Activated naive CD8-positive, alpha-beta T cell (primary cell): Measurements from ENCODE around the gene ZDHHC5.
"Not testable (repeated sequence)": the region's sequence is repeated elsewhere in the genome, so short reads cannot be mapped to it uniquely, and the experiment has no call there.

Source experiments
- H3K27ac Mint-ChIP-seq: one replicate; pipeline ENCODE4 v1.8.0; 2021; ENCODE audit warnings: mixed read lengths
- H3K27me3 Mint-ChIP-seq: one replicate; pipeline ENCODE4 v1.8.0; 2021; ENCODE audit warnings: mixed read lengths
- H3K36me3 Mint-ChIP-seq: one replicate; pipeline ENCODE4 v1.8.0; 2021; ENCODE audit warnings: mixed read lengths
- H3K4me1 Mint-ChIP-seq: one replicate; pipeline ENCODE4 v1.8.0; 2021; ENCODE audit warnings: low read depth, mixed read lengths
- H3K4me3 Mint-ChIP-seq: one replicate; pipeline ENCODE4 v1.8.0; 2021; ENCODE audit warnings: mild to moderate bottlenecking, mixed read lengths
- H3K9me3 Mint-ChIP-seq: one replicate; pipeline ENCODE4 v1.8.0; 2021; ENCODE audit warnings: low read depth, mixed read lengths

Gene ZDHHC5

DNA sequence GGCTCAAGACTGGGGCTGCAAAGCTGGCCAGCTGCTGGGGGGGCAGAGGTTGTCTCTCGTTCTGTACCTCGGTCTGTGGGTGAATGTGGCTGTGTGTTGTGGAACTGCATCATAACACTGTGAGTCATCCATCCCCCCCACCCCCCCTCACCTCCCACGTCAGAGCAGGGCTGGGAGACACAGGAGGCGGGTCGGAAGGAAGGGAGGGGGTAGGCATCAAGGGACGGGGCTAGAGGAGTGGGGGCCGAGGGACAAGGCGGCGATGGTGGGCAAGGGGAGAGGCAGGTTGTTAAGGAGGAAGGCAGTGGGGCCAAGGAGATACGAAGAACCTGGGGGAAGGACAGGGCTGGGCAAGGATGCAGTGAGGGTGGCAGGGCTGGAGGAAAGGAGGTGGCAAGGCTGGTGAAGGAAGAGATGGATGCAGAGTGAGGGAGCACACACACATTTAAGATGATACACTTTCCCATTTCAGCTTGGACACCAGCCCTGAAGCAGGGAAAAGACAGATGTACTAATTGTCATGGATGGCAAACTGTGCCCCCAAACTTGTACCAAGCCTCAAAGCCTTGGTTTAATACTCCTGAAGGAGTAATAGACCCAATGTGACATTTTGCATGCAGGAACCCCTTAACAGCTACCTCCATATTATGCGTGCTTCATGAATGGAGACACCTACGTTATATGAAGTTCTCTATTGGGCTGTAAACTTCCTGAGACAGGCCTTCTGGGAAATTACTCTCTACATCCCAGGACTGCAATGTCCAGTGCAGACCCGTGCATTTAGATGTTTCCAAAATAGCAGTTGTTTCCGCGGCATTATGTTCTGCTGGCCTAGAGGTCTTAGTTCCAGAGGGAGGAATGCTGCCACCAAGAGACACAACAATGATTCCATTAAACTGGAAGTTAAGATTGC, 17.8 kb upstream of the ZDHHC5 start, which contains the start of gene YPEL4:
TSS of gene YPEL4 (minus strand) at position 87 of the 913 bp plus-strand sequence. CDS start 2,805 bp downstream, outside the sequence.
- Mint-ChIP-seq H3K36me3 (no peaks in the 10 kb centered on the region), H3K4me3 (peak within 1 kb of the TSS; percentile 90), H3K4me1 (peaks cover 49% of the 10 kb centered on the region), H3K27me3 (peaks cover 20% of the 10 kb centered on the region), H3K9me3 (no peaks in the 10 kb centered on the region), H3K27ac (peak within 1 kb of the TSS; percentile 72)

DNA sequence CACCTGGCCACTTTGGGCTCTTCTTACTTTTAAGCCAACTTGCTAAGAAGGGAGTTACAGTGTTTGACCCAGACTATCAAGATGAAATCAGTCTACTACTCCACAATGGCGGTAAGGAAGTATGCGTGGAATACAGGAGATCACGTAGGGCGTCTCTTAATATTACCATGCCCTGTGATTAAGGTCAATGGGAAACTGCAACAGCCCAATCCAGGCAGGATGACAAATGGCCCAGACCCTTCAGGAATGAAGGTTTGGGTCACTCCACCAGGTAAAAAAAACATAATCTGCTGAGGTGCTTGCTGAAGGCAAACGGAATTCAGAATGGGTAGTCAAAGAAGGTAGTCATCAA, 17.2 kb upstream of the ZDHHC5 start:
- Mint-ChIP-seq H3K9me3 (no peaks in the 10 kb centered on the region), H3K27ac (no peak overlapping the region), H3K36me3 (no peaks in the 10 kb centered on the region), H3K4me3 (peak overlapping the region; percentile 31), H3K4me1 (peaks cover 49% of the 10 kb centered on the region), H3K27me3 (peaks cover 19% of the 10 kb centered on the region)

DNA sequence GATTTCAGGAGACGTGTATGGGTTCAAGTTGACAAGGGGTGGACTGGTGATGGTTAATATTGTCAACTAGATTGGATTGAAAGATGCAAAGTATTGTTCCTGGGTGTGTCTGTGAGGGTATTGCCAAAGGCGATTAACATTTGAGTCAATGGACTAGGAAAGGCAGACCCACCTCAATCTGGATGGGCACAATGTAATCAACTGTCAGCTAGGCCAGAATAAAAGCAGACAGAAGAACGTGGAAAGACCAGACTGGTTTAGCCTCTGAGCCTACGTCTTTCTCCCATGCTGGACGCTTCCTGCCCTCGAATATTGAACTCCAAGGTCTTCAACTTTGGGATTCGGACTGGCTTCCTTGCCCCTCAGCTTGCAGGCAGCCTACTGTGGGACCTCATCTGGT, 16.5 kb upstream of the ZDHHC5 start:
- Mint-ChIP-seq H3K36me3 (no peaks in the 10 kb centered on the region), H3K4me3 (no peak overlapping the region), H3K27me3 (peaks cover 14% of the 10 kb centered on the region), H3K4me1 (peaks cover 49% of the 10 kb centered on the region), H3K9me3 (no peaks in the 10 kb centered on the region), H3K27ac (no peak overlapping the region)

DNA sequence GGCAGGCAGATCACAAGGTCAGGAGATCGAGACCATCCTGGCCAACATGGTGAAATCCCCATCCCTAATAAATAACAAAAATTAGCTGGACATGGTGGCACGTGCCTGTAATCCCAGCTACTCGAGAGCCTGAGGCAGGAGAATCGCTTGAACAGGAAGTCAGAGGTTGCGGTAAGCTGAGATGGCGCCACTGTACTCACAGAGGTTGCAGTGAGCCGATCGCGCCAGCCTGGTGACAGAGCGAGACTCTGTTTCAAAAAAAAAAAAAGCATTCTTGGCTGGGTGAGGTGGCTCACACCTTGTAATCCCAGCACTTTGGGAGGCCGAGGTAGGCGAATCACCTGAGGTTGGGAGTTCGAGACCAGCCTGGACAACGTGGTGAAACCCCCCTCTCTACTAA, 15.7 kb upstream of the ZDHHC5 start:
- H3K9me3 Mint-ChIP-seq, H3K36me3 Mint-ChIP-seq, H3K27ac Mint-ChIP-seq, H3K27me3 Mint-ChIP-seq: not testable (repeated sequence)
- Mint-ChIP-seq H3K4me1 (peaks cover 47% of the 10 kb centered on the region), H3K4me3 (peak overlapping the region; percentile 13)

DNA sequence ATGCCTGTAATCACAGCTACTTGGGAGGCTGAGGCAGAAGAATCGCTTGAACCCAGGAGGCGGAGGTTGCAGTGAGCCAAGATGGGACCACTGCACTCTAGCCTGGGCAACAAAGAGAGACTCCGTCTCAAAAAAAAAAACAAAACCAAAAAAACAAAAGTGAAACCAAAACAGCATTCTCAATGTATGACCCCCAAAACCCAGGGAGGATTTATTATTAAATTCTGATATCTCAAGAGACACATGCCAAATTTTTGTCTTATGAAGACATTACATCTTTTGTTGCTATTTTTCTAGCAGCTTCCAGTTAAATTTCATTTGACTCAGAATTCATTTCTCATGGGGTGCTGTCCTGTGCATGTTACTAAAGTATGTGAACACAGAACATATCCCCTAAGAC, 15.3 kb upstream of the ZDHHC5 start:
- peaks cover 6% of the 10 kb centered on the region for H3K27me3 Mint-ChIP-seq
- peaks cover 47% of the 10 kb centered on the region for H3K4me1 Mint-ChIP-seq
- H3K4me3 Mint-ChIP-seq, result peak overlapping the region; percentile 13
- no peaks in the 10 kb centered on the region for H3K9me3 Mint-ChIP-seq
- no peaks in the 10 kb centered on the region for H3K36me3 Mint-ChIP-seq
- peak overlapping the region; percentile 29 for H3K27ac Mint-ChIP-seq

DNA sequence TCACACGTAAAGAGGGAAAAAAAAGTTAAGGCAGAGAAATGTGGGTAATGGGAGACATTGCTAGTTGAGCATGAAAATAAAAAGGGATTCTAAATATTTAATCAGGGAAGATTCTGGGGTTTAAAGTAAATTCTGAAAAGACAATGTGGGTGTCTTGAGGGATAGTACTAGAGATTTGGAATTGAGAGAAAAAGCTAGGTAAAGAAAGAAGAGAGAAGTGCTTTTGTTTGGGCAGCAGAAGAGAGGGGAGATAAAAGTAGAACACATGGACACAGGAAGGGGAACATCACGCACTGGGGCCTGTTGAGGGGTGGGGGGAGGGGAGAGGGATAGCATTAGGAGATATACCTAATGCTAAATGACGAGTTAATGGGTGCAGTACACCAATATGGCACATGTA, 14.8 kb upstream of the ZDHHC5 start:
- H3K4me1 Mint-ChIP-seq, result peaks cover 45% of the 10 kb centered on the region
- H3K4me3 Mint-ChIP-seq, result no peak overlapping the region
- H3K9me3 Mint-ChIP-seq, result no peaks in the 10 kb centered on the region
- peaks cover 2% of the 10 kb centered on the region for H3K27me3 Mint-ChIP-seq
- H3K36me3 Mint-ChIP-seq, result no peaks in the 10 kb centered on the region
- H3K27ac Mint-ChIP-seq, result peak overlapping the region; percentile 29

DNA sequence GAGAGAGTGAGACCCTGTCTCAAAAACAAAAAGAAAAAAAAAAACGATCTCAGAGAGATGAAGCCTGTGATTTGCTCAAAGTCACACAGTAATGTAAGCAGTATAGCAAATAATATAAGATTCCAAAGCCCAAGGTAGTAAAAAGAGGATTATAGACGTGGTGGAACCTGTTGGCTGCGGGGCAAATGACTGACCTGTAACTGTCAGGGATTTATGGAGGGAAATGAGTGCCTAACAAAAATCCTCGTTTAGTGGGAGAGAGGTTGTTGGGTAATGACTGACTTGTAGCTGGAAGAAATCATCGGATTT, 11.1 kb upstream of the ZDHHC5 start:
- Mint-ChIP-seq H3K4me1 (peaks cover 37% of the 10 kb centered on the region), H3K4me3 (peak overlapping the region; percentile 99), H3K27me3 (no peaks in the 10 kb centered on the region)

DNA sequence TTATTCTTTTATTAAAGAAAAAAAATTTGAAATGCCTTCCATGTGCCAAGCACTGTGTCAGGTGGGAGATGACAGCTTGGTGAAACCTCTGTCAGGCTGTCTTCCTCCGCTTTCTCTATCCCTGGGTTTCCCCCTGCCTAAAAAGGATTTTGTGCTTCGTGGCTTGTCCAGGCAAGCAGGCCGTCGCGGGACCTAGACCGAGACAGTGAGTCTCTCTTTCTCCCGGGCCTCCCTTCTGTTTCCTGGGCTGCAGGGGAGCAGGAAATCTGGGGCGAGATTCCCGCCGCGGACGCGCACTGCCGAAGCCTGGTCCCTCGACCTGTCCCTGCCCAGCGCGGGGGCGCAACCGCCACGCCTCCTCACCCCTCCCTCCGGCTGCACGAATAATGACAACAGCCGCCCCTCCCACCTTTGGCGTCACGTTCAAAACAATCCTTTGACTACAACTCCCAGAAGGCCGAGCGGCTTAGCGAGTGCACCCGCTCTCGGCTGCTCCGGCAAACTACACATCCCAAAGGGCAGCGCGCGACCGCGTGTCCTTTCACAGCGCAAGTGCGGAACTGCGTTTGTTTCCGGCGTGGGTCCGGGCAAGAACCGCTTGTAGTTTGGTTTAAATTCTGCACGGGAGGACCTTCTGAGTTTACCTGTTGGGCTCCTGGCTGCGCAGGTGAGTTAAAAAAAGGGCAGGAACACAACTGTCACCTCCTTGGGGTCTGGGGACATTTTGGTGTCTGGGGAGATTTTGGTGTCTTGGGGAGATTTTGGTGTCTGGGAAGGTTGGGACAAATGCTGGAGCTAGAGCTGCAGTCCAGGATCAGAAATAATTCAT, 10.5 kb upstream of the ZDHHC5 start, which contains the start of gene CLP1:
TSS of gene CLP1 (plus strand) at position 569 of the 829 bp plus-strand sequence. CDS start 1,715 bp downstream, outside the sequence.
- peaks cover 38% of the 10 kb centered on the region for H3K4me1 Mint-ChIP-seq
- H3K27me3 Mint-ChIP-seq, result no peaks in the 10 kb centered on the region
- peak within 1 kb of the TSS; percentile 99 for H3K27ac Mint-ChIP-seq
- H3K9me3 Mint-ChIP-seq, result no peaks in the 10 kb centered on the region
- H3K36me3 Mint-ChIP-seq, result peaks cover 1% of the 10 kb centered on the region
- peak within 1 kb of the TSS; percentile 99 for H3K4me3 Mint-ChIP-seq

More for the DNA sequence above, 11.1 kb upstream of the ZDHHC5 start:
- H3K9me3 Mint-ChIP-seq, result no peaks in the 10 kb centered on the region
- no peaks in the 10 kb centered on the region for H3K36me3 Mint-ChIP-seq
- peak overlapping the region; percentile 99 for H3K27ac Mint-ChIP-seq

DNA sequence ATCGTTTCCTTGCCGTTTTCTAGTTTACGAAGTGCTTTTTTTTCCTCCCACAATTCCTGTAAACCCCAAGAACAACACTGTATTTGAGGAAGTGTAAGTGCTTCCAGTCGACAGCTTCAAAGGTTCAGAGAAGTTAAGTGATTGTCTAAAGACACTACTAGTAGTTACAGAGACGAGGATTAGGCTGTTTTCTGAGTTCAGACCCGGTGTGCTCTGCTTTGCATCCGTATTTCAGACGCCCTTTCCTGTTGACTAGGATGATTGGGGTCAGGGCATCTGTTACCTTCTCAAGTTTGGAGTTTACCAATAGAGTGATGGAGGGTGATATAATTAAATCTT, 9.9 kb upstream of the ZDHHC5 start:
- Mint-ChIP-seq H3K9me3 (no peaks in the 10 kb centered on the region), H3K36me3 (peaks cover 2% of the 10 kb centered on the region), H3K4me1 (peaks cover 39% of the 10 kb centered on the region), H3K4me3 (peak overlapping the region; percentile 99), H3K27ac (peak overlapping the region; percentile 99), H3K27me3 (no peaks in the 10 kb centered on the region)

DNA sequence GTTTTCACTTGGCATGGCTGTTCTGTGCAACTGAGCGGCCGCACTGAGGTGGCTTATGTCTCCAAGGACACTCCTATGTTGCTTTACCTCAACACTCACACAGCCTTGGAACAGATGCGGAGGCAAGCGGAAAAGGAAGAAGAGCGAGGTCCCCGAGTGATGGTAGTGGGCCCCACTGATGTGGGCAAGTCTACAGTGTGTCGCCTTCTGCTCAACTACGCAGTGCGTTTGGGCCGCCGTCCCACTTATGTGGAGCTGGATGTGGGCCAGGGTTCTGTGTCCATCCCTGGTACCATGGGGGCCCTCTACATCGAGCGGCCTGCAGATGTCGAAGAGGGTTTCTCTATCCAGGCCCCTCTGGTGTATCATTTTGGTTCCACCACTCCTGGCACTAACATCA, 8.2 kb upstream of the ZDHHC5 start:
- H3K27me3 Mint-ChIP-seq, result no peaks in the 10 kb centered on the region
- H3K9me3 Mint-ChIP-seq, result no peaks in the 10 kb centered on the region
- H3K4me1 Mint-ChIP-seq, result peaks cover 36% of the 10 kb centered on the region
- no peak overlapping the region for H3K27ac Mint-ChIP-seq
- peaks cover 2% of the 10 kb centered on the region for H3K36me3 Mint-ChIP-seq
- no peak overlapping the region for H3K4me3 Mint-ChIP-seq

DNA sequence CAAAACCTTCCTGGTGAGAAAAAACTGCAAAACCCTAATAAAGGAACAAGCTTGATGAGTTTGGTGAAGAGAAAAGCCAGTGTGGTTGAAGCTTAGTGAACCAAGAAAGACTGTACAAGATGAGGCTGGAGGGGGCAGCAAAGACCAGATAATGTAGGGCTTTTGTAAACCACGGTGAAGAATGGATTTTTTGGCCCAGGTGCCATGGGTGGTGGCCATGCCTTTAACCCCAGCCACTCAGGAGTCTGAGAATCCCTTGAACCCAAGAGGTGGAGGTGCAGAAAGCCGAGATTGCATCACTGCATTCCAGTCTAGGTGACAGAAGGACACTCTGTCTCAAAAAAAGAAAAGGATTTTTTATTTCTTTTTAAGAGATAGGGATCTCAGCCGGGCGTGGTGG, 5.0 kb upstream of the ZDHHC5 start:
- Mint-ChIP-seq H3K4me3 (no peak overlapping the region), H3K36me3 (peaks cover 2% of the 10 kb centered on the region), H3K27me3 (no peaks in the 10 kb centered on the region), H3K9me3 (no peaks in the 10 kb centered on the region), H3K27ac (no peak overlapping the region), H3K4me1 (peaks cover 38% of the 10 kb centered on the region)

DNA sequence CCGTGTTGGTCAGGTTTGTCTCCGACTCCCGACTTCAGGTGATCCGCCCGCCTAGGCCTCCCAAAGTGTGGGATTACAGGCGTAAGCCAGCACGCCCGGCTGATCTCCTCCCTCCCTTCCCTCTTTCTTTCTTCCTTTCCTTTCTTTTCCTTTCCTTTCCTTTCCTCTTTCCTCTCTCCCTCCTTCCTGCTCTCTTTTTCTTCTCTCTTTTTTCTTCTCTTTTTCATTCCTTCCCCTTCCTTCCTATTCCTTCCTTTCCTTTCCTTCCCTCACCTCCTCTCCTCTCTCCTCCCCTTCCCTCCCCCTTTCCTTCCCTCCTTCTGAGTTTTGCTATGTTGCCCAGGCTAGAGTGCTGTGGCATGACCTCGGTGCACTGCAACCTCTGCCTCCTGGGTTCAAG, 3.9 kb upstream of the ZDHHC5 start:
- Mint-ChIP-seq H3K9me3 (no peaks in the 10 kb centered on the region), H3K36me3 (peaks cover 2% of the 10 kb centered on the region), H3K27me3 (no peaks in the 10 kb centered on the region), H3K27ac (no peak overlapping the region), H3K4me3 (no peak overlapping the region), H3K4me1 (peaks cover 31% of the 10 kb centered on the region)

DNA sequence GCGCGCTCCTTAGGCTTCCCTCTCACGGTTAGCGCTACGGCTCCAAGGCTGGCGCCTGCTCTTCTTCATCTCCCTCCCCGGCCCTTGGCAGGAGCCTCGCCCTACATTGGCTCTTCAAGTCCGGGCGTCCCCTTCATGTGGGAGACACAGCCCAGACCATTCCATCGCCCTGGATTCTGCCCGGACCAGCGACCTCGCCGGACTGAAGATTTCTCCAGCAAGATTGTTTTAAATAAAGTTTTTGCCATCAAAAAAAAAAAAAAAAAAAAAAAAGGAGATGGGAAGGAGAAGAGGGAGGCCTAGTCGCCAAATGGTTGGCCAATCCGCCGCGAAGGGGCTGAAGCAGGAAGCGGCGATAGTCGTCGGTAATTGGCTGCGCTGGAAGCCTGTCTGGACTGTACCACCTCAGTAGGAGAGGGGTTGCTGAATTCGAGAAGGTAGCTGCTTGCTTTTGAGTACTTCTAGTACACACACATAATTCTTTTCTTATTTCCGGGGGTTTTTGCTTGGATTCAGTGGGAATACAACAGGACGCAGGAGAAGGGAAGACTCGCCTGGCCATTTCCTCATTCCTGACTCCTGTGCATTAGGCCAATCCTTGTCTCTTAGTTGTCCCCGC, 688 bp upstream of the ZDHHC5 start:
- peaks cover 6% of the 10 kb centered on the region for H3K36me3 Mint-ChIP-seq
- H3K27ac Mint-ChIP-seq, result peak overlapping the region; percentile 100
- no peaks in the 10 kb centered on the region for H3K9me3 Mint-ChIP-seq
- H3K27me3 Mint-ChIP-seq, result no peaks in the 10 kb centered on the region
- peaks cover 49% of the 10 kb centered on the region for H3K4me1 Mint-ChIP-seq
- peak overlapping the region; percentile 96 for H3K4me3 Mint-ChIP-seq

DNA sequence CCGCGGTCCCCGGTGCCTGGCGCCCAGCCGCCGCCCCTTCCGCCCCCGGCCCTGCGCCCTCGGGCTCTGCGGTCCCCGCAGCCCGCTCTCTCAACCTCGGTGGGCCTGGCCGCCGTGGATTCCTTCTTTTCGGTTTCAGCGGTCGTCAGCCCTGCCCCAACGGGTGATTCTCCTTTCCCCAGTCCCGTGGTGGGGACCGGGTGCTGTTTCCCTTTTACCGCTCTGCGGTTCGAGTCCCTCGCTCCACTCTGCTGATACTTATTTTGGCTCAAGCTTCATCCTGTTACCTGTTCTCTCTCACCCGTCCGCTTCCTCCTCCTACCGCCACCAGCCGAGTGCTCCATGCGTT, 494 bp downstream of the ZDHHC5 start:
- H3K27me3 Mint-ChIP-seq, result no peaks in the 10 kb centered on the region
- H3K27ac Mint-ChIP-seq, result peak overlapping the region; percentile 100
- H3K9me3 Mint-ChIP-seq, result no peaks in the 10 kb centered on the region
- H3K36me3 Mint-ChIP-seq, result peaks cover 3% of the 10 kb centered on the region
- peak overlapping the region; percentile 96 for H3K4me3 Mint-ChIP-seq
- H3K4me1 Mint-ChIP-seq, result peaks cover 55% of the 10 kb centered on the region

DNA sequence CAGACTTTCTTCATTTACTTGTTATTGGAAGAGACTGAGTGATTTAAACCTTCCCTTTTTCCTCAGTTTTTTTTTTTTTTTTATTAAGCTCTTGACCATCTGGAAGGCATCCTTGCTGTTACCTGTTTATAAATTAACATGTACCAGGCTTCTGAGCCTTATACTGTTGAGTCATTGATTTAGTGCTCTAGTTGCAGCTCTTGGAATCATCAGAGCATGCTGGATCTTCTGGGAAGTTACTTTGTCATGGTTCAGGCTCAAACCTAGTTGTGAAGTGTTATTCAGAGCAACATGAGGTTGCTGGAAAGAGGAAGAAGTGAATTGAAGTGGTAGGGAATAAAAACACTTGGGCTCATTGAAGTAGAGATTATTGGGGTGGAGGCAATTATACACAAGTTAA, 6.3 kb downstream of the ZDHHC5 start:
- Mint-ChIP-seq H3K36me3 (peaks cover 6% of the 10 kb centered on the region), H3K9me3 (no peaks in the 10 kb centered on the region), H3K4me3 (peak overlapping the region; percentile 53), H3K27me3 (no peaks in the 10 kb centered on the region), H3K27ac (peak overlapping the region; percentile 18), H3K4me1 (peaks cover 85% of the 10 kb centered on the region)
